ENCODE measurements around the gene NRXN3.

- TF ChIP-seq CTCF (optimal IDR thresholded peaks at IDR 0.05 in 1 of 3, IDR thresholded peaks at IDR 0.05 in 1 of 3, conservative IDR thresholded peaks at IDR 0.05 in 1 of 3; ENCODE audit: extremely low read depth in 1 of 3, insufficient read depth in 2 of 3, low read length in 3 of 3) (no peak), EZH2 (IDR thresholded peaks at IDR 0.05; ENCODE audit: low read length) (no peak)
These were observed 781.4 kb downstream of the NRXN3 start for GRCh38 chr14:78951602-78952001.
